Lung (tissue), 12 donors: ENCODE data around the gene INO80. TPM values are rescaled to one million over a fixed set of nuclear protein-coding genes. Genes with fewer than 3 reads are reported as not detected.

Source experiments
- ATAC-seq: fragments of 200-7000 bp; cut with Tn5 transposase; one replicate; pipeline ENCODE4 v1.9.1; 2020; ENCODE audit warnings: moderate number of reproducible peaks; ENCODE audit not compliant: insufficient read depth, low FRiP score
- DNase-seq, 3 donors: peaks; one replicate each; pipeline ENCODE4 v3.0.0-alpha.2; 2013 to 2017
- H3K27ac ChIP-seq, 2 donors: one replicate each; pipeline ENCODE4 v1.5.1; 2013; ENCODE audit warnings: mild to moderate bottlenecking in 2 of 2, moderate library complexity in 2 of 2, control low read depth in 1 of 2, inconsistent platforms in 1 of 2, low read depth in 1 of 2, low read length in 1 of 2
- H3K27me3 ChIP-seq, 3 donors: one replicate each; pipeline ENCODE4 v1.5.1; 2013; ENCODE audit warnings: low read length in 2 of 3; ENCODE audit not compliant: control insufficient read depth in 3 of 3, insufficient read depth in 3 of 3
- H3K36me3 ChIP-seq, 4 donors: one replicate each; pipeline ENCODE4 v1.5.1; 2013; ENCODE audit warnings: low read length in 4 of 4, mild to moderate bottlenecking in 1 of 4, moderate library complexity in 1 of 4; ENCODE audit not compliant: control insufficient read depth in 4 of 4, insufficient read depth in 4 of 4
- H3K4me1 ChIP-seq, 5 donors: one replicate each; pipeline ENCODE4 v1.5.1; 2013; ENCODE audit warnings: low read length in 5 of 5, mild to moderate bottlenecking in 2 of 5, moderate library complexity in 1 of 5; ENCODE audit not compliant: control insufficient read depth in 5 of 5, insufficient read depth in 5 of 5
- H3K4me3 ChIP-seq: one replicate; pipeline ENCODE4 v1.5.1; 2013; ENCODE audit warnings: mild to moderate bottlenecking, control low read depth, moderate library complexity
- H3K9ac ChIP-seq, 2 donors: one replicate each; pipeline ENCODE4 v1.5.1; 2013; ENCODE audit warnings: low read length in 2 of 2, control low read depth in 1 of 2; ENCODE audit not compliant: insufficient read depth in 1 of 2
- H3K9me3 ChIP-seq, 4 donors: one replicate each; pipeline ENCODE4 v1.5.1; 2013; ENCODE audit warnings: low read length in 3 of 4, mild to moderate bottlenecking in 1 of 4, moderate library complexity in 1 of 4; ENCODE audit not compliant: control insufficient read depth in 4 of 4, insufficient read depth in 3 of 4
- CTCF ChIP-seq: IDR thresholded peaks from 2 replicates; pipeline ENCODE4 v1.5.1; 2012; ENCODE audit warnings: mild to moderate bottlenecking; ENCODE audit errors: control extremely low read depth, extremely low read depth
- WGBS, 2 donors: extraction: QIAGEN DNeasy Blood & Tissue Kit; methylation state at CpG; one replicate each; pipeline ENCODE4 v1.1.7; 2013; 5-methylcytosine and 5-hydroxymethylcytosine counted together
- polyA plus RNA-seq, 2 donors: library from polyadenylated mRNA; stranded (reverse); fragments of 200-250 nt; gene quantifications; one replicate each; pipeline ENCODE4 v1.2.1, GENCODE V29; 2013
- total RNA-seq, 2 donors: library from RNA; depleted of rRNA in 1 of 2; stranded (reverse); fragments of >200 nt in 1 of 2; gene quantifications; one replicate each; pipeline ENCODE4 v1.2.1, GENCODE V29; 2014 to 2021
- donor health status: control.
- donor health status: control.
- donor health status: Bipolar disorder and iron deficiency.
- donor health status: healthy.
- donor health status: DM: yes; HTN: yes; CAD: no.

INO80 gene
- total and polyA plus RNA-seq, 4 donors, result 8.0 to 50.1 (median 22.9) TPM

- 56 to 65% methylated on average over 7 of the region's 7 CpGs for WGBS, 2 donors
- Histone ChIP-seq H3K9me3 (no peaks in the 10 kb centered on the region), H3K27ac (peak overlapping the region in 1 of 2 donors; percentile 27), H3K36me3 (peaks cover 33 to 43% (median 40%) of the 10 kb centered on the region in 4 donors), H3K27me3 (no peaks in the 10 kb centered on the region), H3K4me3 (no peak overlapping the region), H3K9ac (no peak overlapping the region), H3K4me1 (peaks cover 0 to 19% (median 0%) of the 10 kb centered on the region in 5 donors)
- DNase-seq (no peak), ATAC-seq (no peak)
- no peak for TF ChIP-seq CTCF
These were observed 139.3 kb downstream of the INO80 start for GRCh38 chr15:40976819-40977218.

- ATAC-seq (no peak), DNase-seq (peak in 1 of 3 donors; percentile 46)
- H3K36me3 ChIP-seq, result peaks cover 18 to 31% (median 26%) of the 10 kb centered on the region in 4 donors
- no peak overlapping the region for H3K4me3 ChIP-seq
- H3K9ac ChIP-seq, result no peak overlapping the region
- H3K4me1 ChIP-seq, result peaks cover 0 to 19% (median 0%) of the 10 kb centered on the region in 5 donors
- TF ChIP-seq CTCF, result no peak
- no peaks in the 10 kb centered on the region for H3K27me3 ChIP-seq
- no peaks in the 10 kb centered on the region for H3K9me3 ChIP-seq
- 80 to 90% methylated on average over 4 of the region's 4 CpGs for WGBS, 2 donors
- no peak overlapping the region for H3K27ac ChIP-seq
These were observed 141.2 kb downstream of the INO80 start for GRCh38 chr15:40974879-40975278.

- TF ChIP-seq CTCF, result no peak
- no peaks in the 10 kb centered on the region for H3K36me3 ChIP-seq
- H3K27me3 ChIP-seq, result no peaks in the 10 kb centered on the region
- peaks cover 0 to 22% (median 11%) of the 10 kb centered on the region in 5 donors for H3K4me1 ChIP-seq
- no peak for DNase-seq
- WGBS, 2 donors, result 82 to 87% methylated on average over 8 of the region's 8 CpGs
- H3K9ac ChIP-seq, result no peak overlapping the region
- H3K27ac ChIP-seq, result no peak overlapping the region
- H3K9me3 ChIP-seq, result no peaks in the 10 kb centered on the region
- H3K4me3 ChIP-seq, result no peak overlapping the region
- no peak for ATAC-seq
These were observed 146.7 kb downstream of the INO80 start for GRCh38 chr15:40969363-40969762.
